OCI-LY1 (cell line): Measurements from ENCODE around the gene SV2C.
"Not testable (repeated sequence)": the region's sequence is repeated elsewhere in the genome, so short reads cannot be mapped to it uniquely, and the experiment has no call there.

Experiments used
- H2AFZ ChIP-seq: fragments of 200-600 bp; sonication (generic), shearing (Covaris generic); 2 replicates; pipeline ENCODE4 v1.6.0; 2014; ENCODE audit warnings: antibody characterized with exemption, mild to moderate bottlenecking, low read length
- H3F3A ChIP-seq: fragments of 200-600 bp; sonication (generic), shearing (Covaris generic); 2 replicates; pipeline ENCODE4 v1.6.0; 2014; ENCODE audit warnings: mild to moderate bottlenecking, antibody characterized with exemption, low read length, moderate library complexity; ENCODE audit not compliant: insufficient read depth
- H3K27ac ChIP-seq: fragments of 200-600 bp; sonication (generic); 2 replicates; pipeline ENCODE4 v1.5.1; 2014; ENCODE audit warnings: low read length, mixed run types, mild to moderate bottlenecking, low read depth; ENCODE audit not compliant: poor library complexity, severe bottlenecking
- H3K27me3 ChIP-seq: fragments of 200-600 bp; sonication (generic); 2 replicates; pipeline ENCODE4 v1.6.0; 2014; ENCODE audit warnings: antibody characterized with exemption, mild to moderate bottlenecking, low read length, moderate library complexity; ENCODE audit not compliant: insufficient read depth
- H3K36me3 ChIP-seq: fragments of 200-600 bp; sonication (generic); 2 replicates; pipeline ENCODE4 v1.6.1; 2014; ENCODE audit warnings: mild to moderate bottlenecking, antibody characterized with exemption, low read length, moderate library complexity, mixed read lengths; ENCODE audit not compliant: insufficient read depth
- H3K4me1 ChIP-seq: fragments of 200-600 bp; sonication (generic); 2 replicates; pipeline ENCODE4 v1.5.1; 2014; ENCODE audit warnings: mild to moderate bottlenecking, low read length, moderate library complexity; ENCODE audit not compliant: insufficient read depth, severe bottlenecking
- H3K4me2 ChIP-seq: fragments of 200-600 bp; sonication (generic), shearing (Covaris generic); 2 replicates; pipeline ENCODE4 v1.6.1; 2014; ENCODE audit warnings: low read length
- H3K4me3 ChIP-seq: fragments of 200-600 bp; sonication (generic); 2 replicates; pipeline ENCODE4 v1.5.1; 2014; ENCODE audit warnings: low read length, low read depth, mild to moderate bottlenecking, mixed read lengths; ENCODE audit not compliant: poor library complexity, severe bottlenecking
- H3K79me2 ChIP-seq: fragments of 200-600 bp; shearing (Covaris generic); 2 replicates; pipeline ENCODE4 v1.6.1; 2016; ENCODE audit warnings: mixed run types, low read length, mixed read lengths; ENCODE audit not compliant: insufficient read depth
- H3K9ac ChIP-seq: fragments of 200-600 bp; sonication (generic), shearing (Covaris generic); 2 replicates; pipeline ENCODE4 v1.6.1; 2014; ENCODE audit warnings: mild to moderate bottlenecking, low read length, mixed read lengths
- H3K9me2 ChIP-seq: fragments of 200-600 bp; sonication (generic), shearing (Covaris generic); 2 replicates; pipeline ENCODE4 v1.6.1; 2014; ENCODE audit warnings: low read depth, mild to moderate bottlenecking, low read length, mixed read lengths
- H3K9me3 ChIP-seq: fragments of 200-600 bp; shearing (Covaris generic); 2 replicates; pipeline ENCODE4 v1.6.1; 2014; ENCODE audit warnings: low read length, mixed read lengths
- H4K20me1 ChIP-seq: fragments of 200-600 bp; sonication (generic), shearing (Covaris generic); 2 replicates; pipeline ENCODE4 v1.6.0; 2016; ENCODE audit warnings: mild to moderate bottlenecking, low read length; ENCODE audit not compliant: insufficient read depth
- CTCF ChIP-seq: fragments of 200-600 bp; sonication (generic), shearing (Covaris generic); IDR thresholded peaks from 2 replicates; pipeline ENCODE4 v1.5.1; 2017; ENCODE audit warnings: mild to moderate bottlenecking, antibody characterized with exemption, low read length, moderate library complexity, mixed read lengths
- EZH2 ChIP-seq: fragments of 200-600 bp; sonication (generic), shearing (Covaris generic); IDR thresholded peaks from 2 replicates; pipeline ENCODE4 v1.8.0; 2017; ENCODE audit warnings: borderline replicate concordance, mixed run types, mild to moderate bottlenecking, antibody characterized with exemption, low read length, moderate library complexity, mixed read lengths

SV2C gene

DNA sequence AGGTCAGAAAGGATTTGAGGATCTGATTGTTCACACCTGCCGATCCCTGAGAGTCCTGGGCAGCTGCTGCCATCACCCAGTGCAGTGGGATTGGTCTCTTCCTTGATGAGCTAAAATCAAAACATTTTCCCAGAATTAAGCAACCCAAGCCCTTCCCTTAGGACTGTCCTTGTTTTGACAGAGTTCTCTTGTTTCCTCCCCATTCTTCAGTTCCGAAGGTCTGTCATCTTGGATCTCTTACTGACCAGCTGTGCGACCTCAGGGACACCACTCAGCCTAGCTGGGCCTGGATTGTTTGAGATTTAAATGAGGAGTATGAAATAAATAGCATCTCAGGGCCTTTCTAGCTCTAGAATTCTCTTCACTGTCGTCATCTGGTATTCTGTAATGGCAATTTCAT, 229.6 kb downstream of the SV2C start:
- no peak overlapping the region for H3K4me3 ChIP-seq
- no peaks in the 10 kb centered on the region for H4K20me1 ChIP-seq
- H3K27me3 ChIP-seq, result no peaks in the 10 kb centered on the region
- H3K4me2 ChIP-seq, result no peak overlapping the region
- no peaks in the 10 kb centered on the region for H3K4me1 ChIP-seq
- no peaks in the 10 kb centered on the region for H3F3A ChIP-seq
- no peaks in the 10 kb centered on the region for H3K9me3 ChIP-seq
- H3K36me3 ChIP-seq, result no peaks in the 10 kb centered on the region
- no peak overlapping the region for H3K9ac ChIP-seq
- TF ChIP-seq EZH2, result no peak
- TF ChIP-seq CTCF, result no peak
- no peaks in the 10 kb centered on the region for H3K9me2 ChIP-seq
- no peaks in the 10 kb centered on the region for H3K79me2 ChIP-seq
- H2AFZ ChIP-seq, result no peak overlapping the region
- H3K27ac ChIP-seq, result no peak overlapping the region

GRCh38 chr5:76314643-76315042, 231.5 kb downstream of the SV2C start:
- H3K9me2 ChIP-seq, result no peaks in the 10 kb centered on the region
- H3K9ac ChIP-seq, result no peak overlapping the region
- TF ChIP-seq CTCF, result no peak
- no peak for TF ChIP-seq EZH2
- H3K4me1 ChIP-seq, result no peaks in the 10 kb centered on the region
- H3K9me3 ChIP-seq, result no peaks in the 10 kb centered on the region
- H3K4me2 ChIP-seq, result no peak overlapping the region
- no peaks in the 10 kb centered on the region for H3K79me2 ChIP-seq
- no peaks in the 10 kb centered on the region for H3K27me3 ChIP-seq
- H3F3A ChIP-seq, result no peaks in the 10 kb centered on the region
- H3K36me3 ChIP-seq, result no peaks in the 10 kb centered on the region
- no peak overlapping the region for H3K27ac ChIP-seq
- H2AFZ ChIP-seq, result no peak overlapping the region
- no peaks in the 10 kb centered on the region for H4K20me1 ChIP-seq
- H3K4me3 ChIP-seq, result no peak overlapping the region

GRCh38 chr5:76319673-76320072, 236.5 kb downstream of the SV2C start:
- H3K4me3 ChIP-seq, result no peak overlapping the region
- no peaks in the 10 kb centered on the region for H3F3A ChIP-seq
- no peaks in the 10 kb centered on the region for H3K4me1 ChIP-seq
- no peak overlapping the region for H3K27ac ChIP-seq
- no peaks in the 10 kb centered on the region for H3K9me2 ChIP-seq
- no peaks in the 10 kb centered on the region for H3K9me3 ChIP-seq
- no peaks in the 10 kb centered on the region for H3K79me2 ChIP-seq
- H3K27me3 ChIP-seq, result no peaks in the 10 kb centered on the region
- no peaks in the 10 kb centered on the region for H4K20me1 ChIP-seq
- no peak overlapping the region for H3K4me2 ChIP-seq
- TF ChIP-seq CTCF, result no peak
- TF ChIP-seq EZH2, result no peak
- no peak overlapping the region for H2AFZ ChIP-seq
- no peak overlapping the region for H3K9ac ChIP-seq
- no peaks in the 10 kb centered on the region; the same call in 1 of the 2 replicates for H3K36me3 ChIP-seq

GRCh38 chr5:76323494-76323893, 240.3 kb downstream of the SV2C start:
- H3K27me3 ChIP-seq, H4K20me1 ChIP-seq: not testable (repeated sequence)

More at GRCh38 chr5:76323494-76323893, 240.3 kb downstream of the SV2C start:
- not testable (repeated sequence) for H3K4me2 ChIP-seq, H3K9ac ChIP-seq, H3K4me1 ChIP-seq, H2AFZ ChIP-seq, H3K79me2 ChIP-seq, H3K9me3 ChIP-seq, H3K9me2 ChIP-seq, H3K4me3 ChIP-seq, H3K27ac ChIP-seq, H3F3A ChIP-seq, H3K36me3 ChIP-seq
